HCT116 (cell line): Measurements from ENCODE around the gene TIE1. TPM values are rescaled to one million over a fixed set of nuclear protein-coding genes. Genes with fewer than 3 reads are reported as not detected.

ENCODE experiments used
- ATAC-seq: fragments of 200-7000 bp; cut with Tn5 transposase; 2 replicates; pipeline ENCODE4 v1.9.1; 2020; ENCODE audit warnings: mild to moderate bottlenecking, moderate library complexity
- BruUV-seq: library from RNA; stranded (reverse); fragments of 400-500 nt; replicated peaks from 2 replicates; lab custom pipeline; 2021; lab: Mats Ljungman, UMichigan
- CTCF ChIA-PET: fragments of 300-600 bp; sonication (Branson Sonifier 250); formaldehyde crosslinking; loops from one replicate; lab custom pipeline; 2021; ENCODE audit warnings: antibody characterized with exemption; lab: Charles Lee
- POLR2A ChIA-PET: fragments of 300-600, 350-600 bp; sonication (Branson Sonifier 250); formaldehyde crosslinking; loops from one replicate; lab custom pipeline; 2021; ENCODE audit warnings: antibody characterized with exemption; lab: Charles Lee
- RAD21 ChIA-PET, 2 experiments: fragments of 300-600 bp; sonication (Branson Sonifier 250); formaldehyde crosslinking; loops; one replicate each; lab custom pipeline; 2023; ENCODE audit warnings: low total read pairs in 2 of 2; ENCODE audit not compliant: uncharacterized antibody in 2 of 2, unreplicated experiment in 2 of 2, low non-redundant PET in 1 of 2; lab: Charles Lee
- DNase-seq: peaks from one replicate; pipeline ENCODE4 v3.0.0-alpha.2; 2010; ENCODE audit warnings: low read depth, low spot score
- H2AFZ ChIP-seq: fragments of 200-600 bp; shearing (Covaris generic), sonication (generic); 2 replicates; pipeline ENCODE4 v1.6.1; 2017; ENCODE audit warnings: low read depth, mixed run types, mixed read lengths, antibody characterized with exemption, low read length; ENCODE audit not compliant: poor library complexity, severe bottlenecking
- H3K27ac ChIP-seq: 2 replicates; pipeline ENCODE4 v1.5.1; 2012; ENCODE audit warnings: low read depth, low read length
- H3K27me3 ChIP-seq: fragments of 200-600 bp; sonication (generic); 2 replicates; pipeline ENCODE4 v1.6.1; 2016; ENCODE audit warnings: mixed run types, low read length, mixed read lengths; ENCODE audit not compliant: insufficient read depth
- H3K36me3 ChIP-seq, 2 experiments: fragments of 200-500 bp in 1 of 2; fragments of 200-600 bp in 1 of 2; sonication (Bioruptor generic) in 1 of 2; sonication (generic) in 1 of 2; 2 replicates each; pipeline versions ENCODE4 v1.5.1 to v1.6.1; 2014 to 2016; ENCODE audit warnings: low read length in 2 of 2, inconsistent platforms in 1 of 2, mixed read lengths in 1 of 2, mixed run types in 1 of 2; ENCODE audit not compliant: insufficient read depth in 2 of 2, control insufficient read depth in 1 of 2
- H3K4me1 ChIP-seq, 2 experiments: fragments of 200-600 bp in 1 of 2; sonication (generic) in 1 of 2; 2 replicates each; pipeline versions ENCODE4 v1.5.1 to v1.6.1; 2012 to 2017; ENCODE audit warnings: low read length in 2 of 2, inconsistent platforms in 1 of 2, mild to moderate bottlenecking in 1 of 2, mixed read lengths in 1 of 2, mixed run types in 1 of 2, moderate library complexity in 1 of 2; ENCODE audit not compliant: insufficient read depth in 2 of 2, control insufficient read depth in 1 of 2
- H3K4me2 ChIP-seq: fragments of 200-600 bp; sonication (generic); 2 replicates; pipeline ENCODE4 v1.6.1; 2017; ENCODE audit warnings: mixed run types, low read length, mixed read lengths
- H3K4me3 ChIP-seq, 2 experiments: fragments of 200-600 bp in 1 of 2; sonication (generic) in 1 of 2; replicated peaks in 1 of 2; 2 replicates each; pipeline ENCODE4 v1.5.1; 2011 to 2016; ENCODE audit warnings: low read length in 2 of 2, control low read depth in 1 of 2, low read depth in 1 of 2, mild to moderate bottlenecking in 1 of 2, mixed read lengths in 1 of 2, mixed run types in 1 of 2
- H3K79me2 ChIP-seq: fragments of 200-600 bp; sonication (generic); 2 replicates; pipeline ENCODE4 v1.6.1; 2017; ENCODE audit warnings: mild to moderate bottlenecking, mixed run types, low read length, moderate library complexity, mixed read lengths; ENCODE audit not compliant: insufficient read depth
- H3K9ac ChIP-seq: fragments of 200-600 bp; sonication (generic); 2 replicates; pipeline ENCODE4 v1.6.1; 2016; ENCODE audit warnings: low read length, mixed read lengths
- H3K9me2 ChIP-seq: fragments of 200-600 bp; sonication (generic), shearing (Covaris generic); 2 replicates; pipeline ENCODE4 v1.6.1; 2017; ENCODE audit warnings: mixed run types, mild to moderate bottlenecking, moderate library complexity; ENCODE audit not compliant: insufficient read depth
- H3K9me3 ChIP-seq, 2 experiments: fragments of 200-500 bp in 1 of 2; fragments of 200-600 bp in 1 of 2; sonication (Bioruptor generic) in 1 of 2; sonication (generic) in 1 of 2; 2 replicates each; pipeline ENCODE4 v1.6.1; 2014 to 2017; ENCODE audit warnings: low read length in 2 of 2, mixed read lengths in 2 of 2, inconsistent platforms in 1 of 2, low read depth in 1 of 2, mild to moderate bottlenecking in 1 of 2, mixed run types in 1 of 2, moderate library complexity in 1 of 2; ENCODE audit not compliant: control insufficient read depth in 1 of 2, insufficient read depth in 1 of 2
- H4K20me1 ChIP-seq: fragments of 200-600 bp; sonication (generic), shearing (Covaris generic); 2 replicates; pipeline ENCODE4 v1.6.1; 2017; ENCODE audit warnings: mixed run types, mild to moderate bottlenecking, moderate library complexity; ENCODE audit not compliant: insufficient read depth
- CEBPB ChIP-seq: IDR thresholded peaks from 2 replicates; pipeline ENCODE4 v1.6.1; 2012; ENCODE audit warnings: low read depth
- ELF1 ChIP-seq: IDR thresholded peaks from 2 replicates; pipeline ENCODE4 v1.6.1; 2012; ENCODE audit warnings: low read depth, borderline replicate concordance
- FOSL1 ChIP-seq: IDR thresholded peaks from 2 replicates; pipeline ENCODE4 v1.6.1; 2012; ENCODE audit warnings: low read depth
- RAD21 ChIP-seq: IDR thresholded peaks from 2 replicates; pipeline ENCODE4 v1.6.1; 2012; ENCODE audit warnings: low read depth, mild to moderate bottlenecking
- SP1 ChIP-seq: IDR thresholded peaks from 2 replicates; pipeline ENCODE4 v1.6.1; 2012; ENCODE audit warnings: low read depth
- SRF ChIP-seq: IDR thresholded peaks from 2 replicates; pipeline ENCODE4 v1.6.1; 2012; ENCODE audit warnings: low read depth
- ZFX ChIP-seq: fragments of 450-650 bp; IDR thresholded peaks from 2 replicates; pipeline ENCODE4 v1.6.1; 2017
- ZNF274 ChIP-seq: fragments of 200-500 bp; sonication (Bioruptor generic); IDR thresholded peaks from 2 replicates; pipeline ENCODE4 v1.6.1; 2014; ENCODE audit warnings: mild to moderate bottlenecking, low read depth, low read length, inconsistent platforms
- intact Hi-C: fragments of 100-400 bp; cut with micrococcal nuclease; formaldehyde crosslinking; loops from 2 replicates; pipeline ENCODE4 v1.10.0; 2022
- total RNA-seq: library from RNA; stranded (reverse); gene quantifications from one replicate; pipeline ENCODE4 v1.2.1, GENCODE V29; 2021; ENCODE audit not compliant: unreplicated experiment
- TF ChIP-seq, protein P1 (sequence below): IDR thresholded peaks from 2 replicates; pipeline ENCODE4 v1.6.1; 2011; ENCODE audit warnings: mild to moderate bottlenecking, low read length, moderate library complexity; ENCODE audit not compliant: insufficient replicate concordance; ENCODE audit errors: extremely low read depth
- TF ChIP-seq, protein P2 (sequence below): IDR thresholded peaks from 2 replicates; pipeline ENCODE4 v1.6.1; 2012
- TF ChIP-seq, protein P3 (sequence below), 3 experiments: fragments of 200-600 bp in 1 of 3; sonication (generic) in 1 of 3; IDR thresholded peaks in 2 of 3; conservative IDR thresholded peaks in 1 of 3; 2 replicates each; pipeline ENCODE4 v1.5.1; 2012 to 2017; ENCODE audit warnings: low read depth in 2 of 3, low read length in 2 of 3, antibody characterized with exemption in 1 of 3, borderline replicate concordance in 1 of 3, control low read depth in 1 of 3, mild to moderate bottlenecking in 1 of 3, mixed read lengths in 1 of 3, mixed run types in 1 of 3, moderate library complexity in 1 of 3; ENCODE audit not compliant: insufficient read depth in 1 of 3
- TF ChIP-seq, protein P4 (sequence below): IDR thresholded peaks from 2 replicates; pipeline ENCODE4 v1.6.1; 2012; ENCODE audit warnings: low read depth

The TIE1 gene
- total RNA-seq, 1 experiment from 2014 or later = not detected

DNA sequence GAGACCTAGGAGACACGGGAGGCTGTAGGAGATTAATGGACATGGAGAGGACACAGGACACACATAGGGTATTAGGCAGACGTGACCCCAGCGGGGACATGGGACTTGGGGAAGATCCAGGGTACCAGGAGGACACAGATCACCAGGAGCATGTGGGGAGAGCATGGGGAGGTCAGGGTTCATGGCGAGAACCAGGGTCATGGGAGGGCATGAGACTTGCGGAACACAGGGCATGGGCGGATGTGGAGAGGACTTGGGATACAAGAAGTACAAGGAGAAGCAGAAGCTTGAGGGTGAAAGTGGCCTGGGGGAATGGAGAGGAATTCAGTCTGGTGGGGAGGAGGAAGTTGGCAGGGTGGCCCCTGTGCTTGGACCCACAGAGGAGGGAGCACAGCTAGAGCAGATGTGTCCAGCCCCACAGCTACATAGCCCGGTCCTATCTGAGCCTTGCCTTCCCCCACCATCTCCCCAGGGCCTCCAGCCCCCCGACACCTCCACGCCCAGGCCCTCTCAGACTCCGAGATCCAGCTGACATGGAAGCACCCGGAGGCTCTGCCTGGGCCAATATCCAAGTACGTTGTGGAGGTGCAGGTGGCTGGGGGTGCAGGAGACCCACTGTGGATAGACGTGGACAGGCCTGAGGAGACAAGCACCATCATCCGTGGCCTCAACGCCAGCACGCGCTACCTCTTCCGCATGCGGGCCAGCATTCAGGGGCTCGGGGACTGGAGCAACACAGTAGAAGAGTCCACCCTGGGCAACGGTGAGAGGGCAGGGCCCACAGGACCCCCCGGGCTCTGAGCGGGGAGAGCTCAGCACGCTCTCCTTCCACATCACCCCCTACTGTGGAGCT lies 12.1 kb downstream of the TIE1 start:
- RAD21 ChIA-PET = no interaction called here

More for the DNA sequence above, 12.1 kb downstream of the TIE1 start:
- no TSS peak for BruUV-seq
- no peak for DNase-seq
- Histone ChIP-seq H3K27me3 (no peaks in the 10 kb centered on the region), H3K4me3 (no peak overlapping the region), H4K20me1 (no peaks in the 10 kb centered on the region), H3K79me2 (no peaks in the 10 kb centered on the region), H3K9me3 (no peaks in the 10 kb centered on the region), H3K36me3 (no peaks in the 10 kb centered on the region), H2AFZ (no peak overlapping the region), H3K4me1 (no peaks in the 10 kb centered on the region), H3K27ac (no peak overlapping the region), H3K9ac (no peak overlapping the region), H3K4me2 (no peak overlapping the region), H3K9me2 (no peaks in the 10 kb centered on the region)
- intact Hi-C loops = no loop called here
- ChIA-PET CTCF (no interaction called here), POLR2A (no interaction called here)
- TF ChIP-seq SP1 = no peak
- TF ChIP-seq CEBPB = no peak
- TF ChIP-seq, protein P1, sequence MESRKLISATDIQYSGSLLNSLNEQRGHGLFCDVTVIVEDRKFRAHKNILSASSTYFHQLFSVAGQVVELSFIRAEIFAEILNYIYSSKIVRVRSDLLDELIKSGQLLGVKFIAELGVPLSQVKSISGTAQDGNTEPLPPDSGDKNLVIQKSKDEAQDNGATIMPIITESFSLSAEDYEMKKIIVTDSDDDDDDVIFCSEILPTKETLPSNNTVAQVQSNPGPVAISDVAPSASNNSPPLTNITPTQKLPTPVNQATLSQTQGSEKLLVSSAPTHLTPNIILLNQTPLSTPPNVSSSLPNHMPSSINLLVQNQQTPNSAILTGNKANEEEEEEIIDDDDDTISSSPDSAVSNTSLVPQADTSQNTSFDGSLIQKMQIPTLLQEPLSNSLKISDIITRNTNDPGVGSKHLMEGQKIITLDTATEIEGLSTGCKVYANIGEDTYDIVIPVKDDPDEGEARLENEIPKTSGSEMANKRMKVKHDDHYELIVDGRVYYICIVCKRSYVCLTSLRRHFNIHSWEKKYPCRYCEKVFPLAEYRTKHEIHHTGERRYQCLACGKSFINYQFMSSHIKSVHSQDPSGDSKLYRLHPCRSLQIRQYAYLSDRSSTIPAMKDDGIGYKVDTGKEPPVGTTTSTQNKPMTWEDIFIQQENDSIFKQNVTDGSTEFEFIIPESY = no peak
- no peak for TF ChIP-seq FOSL1
- TF ChIP-seq ZNF274 = no peak
- no peak for TF ChIP-seq ELF1
- TF ChIP-seq, protein P2, sequence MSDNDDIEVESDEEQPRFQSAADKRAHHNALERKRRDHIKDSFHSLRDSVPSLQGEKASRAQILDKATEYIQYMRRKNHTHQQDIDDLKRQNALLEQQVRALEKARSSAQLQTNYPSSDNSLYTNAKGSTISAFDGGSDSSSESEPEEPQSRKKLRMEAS = no peak
- no peak for TF ChIP-seq RAD21
- TF ChIP-seq, protein P3, sequence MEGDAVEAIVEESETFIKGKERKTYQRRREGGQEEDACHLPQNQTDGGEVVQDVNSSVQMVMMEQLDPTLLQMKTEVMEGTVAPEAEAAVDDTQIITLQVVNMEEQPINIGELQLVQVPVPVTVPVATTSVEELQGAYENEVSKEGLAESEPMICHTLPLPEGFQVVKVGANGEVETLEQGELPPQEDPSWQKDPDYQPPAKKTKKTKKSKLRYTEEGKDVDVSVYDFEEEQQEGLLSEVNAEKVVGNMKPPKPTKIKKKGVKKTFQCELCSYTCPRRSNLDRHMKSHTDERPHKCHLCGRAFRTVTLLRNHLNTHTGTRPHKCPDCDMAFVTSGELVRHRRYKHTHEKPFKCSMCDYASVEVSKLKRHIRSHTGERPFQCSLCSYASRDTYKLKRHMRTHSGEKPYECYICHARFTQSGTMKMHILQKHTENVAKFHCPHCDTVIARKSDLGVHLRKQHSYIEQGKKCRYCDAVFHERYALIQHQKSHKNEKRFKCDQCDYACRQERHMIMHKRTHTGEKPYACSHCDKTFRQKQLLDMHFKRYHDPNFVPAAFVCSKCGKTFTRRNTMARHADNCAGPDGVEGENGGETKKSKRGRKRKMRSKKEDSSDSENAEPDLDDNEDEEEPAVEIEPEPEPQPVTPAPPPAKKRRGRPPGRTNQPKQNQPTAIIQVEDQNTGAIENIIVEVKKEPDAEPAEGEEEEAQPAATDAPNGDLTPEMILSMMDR (IDR thresholded peaks at IDR 0.05 in 2 of 3, conservative IDR thresholded peaks at IDR 0.05 in 1 of 3; ENCODE audit: borderline replicate concordance in 1 of 3, insufficient read depth in 1 of 3, low read depth in 2 of 3, low read length in 2 of 3) = no peak
- TF ChIP-seq, protein P4, sequence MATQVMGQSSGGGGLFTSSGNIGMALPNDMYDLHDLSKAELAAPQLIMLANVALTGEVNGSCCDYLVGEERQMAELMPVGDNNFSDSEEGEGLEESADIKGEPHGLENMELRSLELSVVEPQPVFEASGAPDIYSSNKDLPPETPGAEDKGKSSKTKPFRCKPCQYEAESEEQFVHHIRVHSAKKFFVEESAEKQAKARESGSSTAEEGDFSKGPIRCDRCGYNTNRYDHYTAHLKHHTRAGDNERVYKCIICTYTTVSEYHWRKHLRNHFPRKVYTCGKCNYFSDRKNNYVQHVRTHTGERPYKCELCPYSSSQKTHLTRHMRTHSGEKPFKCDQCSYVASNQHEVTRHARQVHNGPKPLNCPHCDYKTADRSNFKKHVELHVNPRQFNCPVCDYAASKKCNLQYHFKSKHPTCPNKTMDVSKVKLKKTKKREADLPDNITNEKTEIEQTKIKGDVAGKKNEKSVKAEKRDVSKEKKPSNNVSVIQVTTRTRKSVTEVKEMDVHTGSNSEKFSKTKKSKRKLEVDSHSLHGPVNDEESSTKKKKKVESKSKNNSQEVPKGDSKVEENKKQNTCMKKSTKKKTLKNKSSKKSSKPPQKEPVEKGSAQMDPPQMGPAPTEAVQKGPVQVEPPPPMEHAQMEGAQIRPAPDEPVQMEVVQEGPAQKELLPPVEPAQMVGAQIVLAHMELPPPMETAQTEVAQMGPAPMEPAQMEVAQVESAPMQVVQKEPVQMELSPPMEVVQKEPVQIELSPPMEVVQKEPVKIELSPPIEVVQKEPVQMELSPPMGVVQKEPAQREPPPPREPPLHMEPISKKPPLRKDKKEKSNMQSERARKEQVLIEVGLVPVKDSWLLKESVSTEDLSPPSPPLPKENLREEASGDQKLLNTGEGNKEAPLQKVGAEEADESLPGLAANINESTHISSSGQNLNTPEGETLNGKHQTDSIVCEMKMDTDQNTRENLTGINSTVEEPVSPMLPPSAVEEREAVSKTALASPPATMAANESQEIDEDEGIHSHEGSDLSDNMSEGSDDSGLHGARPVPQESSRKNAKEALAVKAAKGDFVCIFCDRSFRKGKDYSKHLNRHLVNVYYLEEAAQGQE = no peak
- no peak for TF ChIP-seq SRF
- TF ChIP-seq ZFX = no peak
- no peak for ATAC-seq
